Caki2 (cell line): ENCODE data around the gene SLC1A4. TPM values are rescaled to one million over a fixed set of nuclear protein-coding genes. Genes with fewer than 3 reads are reported as not detected.
"Not testable (repeated sequence)": the region's sequence is repeated elsewhere in the genome, so short reads cannot be mapped to it uniquely, and the experiment has no call there.

Experiments
- DNase-seq: peaks from one replicate; pipeline ENCODE4 v3.0.0-alpha.2; 2015; ENCODE audit warnings: low read depth
- in situ Hi-C: cut with HindIII; loops from 2 replicates; pipeline ENCODE4 v1.10.0; 2016; ENCODE audit warnings: low sequenced_read_pairs, low pct_unique_long_range_greater_than_20kb, mixed read lengths
- total RNA-seq: library from RNA; depleted of rRNA; stranded (reverse); fragments of >200 nt; shearing (Covaris generic); gene quantifications from 2 replicates; pipeline ENCODE4 v1.2.3, GENCODE V29; 2014; ENCODE audit warnings: low replicate concordance

Gene SLC1A4
- total RNA-seq, 1 experiment from 2014 or later = 30.7 TPM

DNA sequence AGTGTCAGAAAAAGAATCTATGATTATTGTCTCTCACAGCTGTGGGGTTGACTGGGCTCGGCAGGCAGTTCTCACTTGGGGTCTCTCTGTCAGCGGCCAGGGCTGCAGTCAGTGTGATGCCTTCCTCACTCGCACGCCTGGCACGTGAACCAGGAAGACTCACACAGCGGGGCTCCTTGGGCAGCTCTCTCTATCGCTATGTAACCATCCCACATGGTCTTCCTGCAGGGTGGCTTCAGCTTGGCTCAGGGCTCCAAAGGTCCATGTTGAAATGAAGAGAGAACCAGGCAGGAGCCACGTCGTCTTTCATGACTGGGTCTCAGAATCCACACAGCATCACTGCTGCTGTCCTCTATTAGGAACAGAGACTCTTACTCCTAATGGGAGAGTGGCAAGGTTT, 30.6 kb upstream of the SLC1A4 start:
- DNase-seq = no peak
- in situ Hi-C loops = no loop called here

DNA sequence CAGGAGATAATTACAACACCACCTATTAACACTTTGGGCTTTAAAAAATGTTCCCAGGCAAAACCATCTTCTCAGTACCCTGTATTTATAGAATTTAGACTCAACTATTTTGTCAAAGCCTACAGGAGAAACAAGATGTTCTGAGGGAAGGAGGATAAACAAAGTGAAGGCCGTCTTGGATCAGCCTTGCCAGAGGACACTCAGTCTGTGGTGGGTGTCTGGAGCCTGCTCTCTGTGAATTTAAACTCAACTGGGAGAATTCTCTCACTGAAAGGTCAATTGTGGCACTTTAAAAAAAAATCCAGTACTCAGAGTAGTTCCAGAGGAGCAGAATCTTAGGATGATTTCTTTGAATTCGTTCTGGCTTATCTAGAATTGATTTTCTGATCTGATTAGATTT, 28.4 kb upstream of the SLC1A4 start:
- in situ Hi-C loops = no loop called here
- no peak for DNase-seq

DNA sequence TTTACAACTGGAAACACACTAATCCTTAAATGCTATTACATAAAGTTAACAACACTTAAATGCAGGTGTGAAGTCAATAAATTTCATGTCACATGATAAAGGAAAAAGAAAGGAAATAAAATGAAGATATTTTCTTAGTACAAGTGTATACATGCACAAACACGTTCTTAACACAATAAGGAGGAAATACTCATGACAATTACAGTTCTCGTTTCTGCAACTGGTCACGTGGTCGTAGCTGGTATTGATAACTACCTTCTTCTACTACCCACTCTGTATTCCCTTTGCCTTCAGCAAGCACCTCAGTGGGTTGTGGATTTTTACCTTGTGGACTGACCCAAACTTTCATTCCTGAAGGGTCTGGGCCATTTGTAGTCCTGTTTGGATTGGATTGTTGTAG, 26.1 kb upstream of the SLC1A4 start:
- in situ Hi-C loops, DNase-seq: not testable (repeated sequence)

DNA sequence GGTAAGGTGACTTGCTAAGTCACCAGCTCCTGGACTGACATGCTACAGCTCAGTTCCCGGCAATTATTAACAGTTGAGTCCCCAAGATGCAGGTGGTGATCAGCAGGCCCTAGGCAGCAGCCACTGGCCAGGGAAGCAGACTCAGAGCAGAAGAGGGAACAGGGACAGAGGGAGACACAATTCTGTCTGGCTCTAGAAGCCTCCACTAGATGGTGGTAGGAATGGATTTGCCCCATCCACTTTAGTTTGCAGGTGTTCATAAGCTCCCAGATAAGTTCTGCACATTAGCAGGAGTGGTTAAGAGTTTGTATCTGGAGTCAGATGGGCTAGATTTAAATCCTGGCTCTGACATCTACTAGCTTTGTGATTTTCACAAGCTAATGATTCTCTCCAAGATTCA, 25.5 kb upstream of the SLC1A4 start:
- DNase-seq = peak; percentile 46
- in situ Hi-C loops = no loop called here

DNA sequence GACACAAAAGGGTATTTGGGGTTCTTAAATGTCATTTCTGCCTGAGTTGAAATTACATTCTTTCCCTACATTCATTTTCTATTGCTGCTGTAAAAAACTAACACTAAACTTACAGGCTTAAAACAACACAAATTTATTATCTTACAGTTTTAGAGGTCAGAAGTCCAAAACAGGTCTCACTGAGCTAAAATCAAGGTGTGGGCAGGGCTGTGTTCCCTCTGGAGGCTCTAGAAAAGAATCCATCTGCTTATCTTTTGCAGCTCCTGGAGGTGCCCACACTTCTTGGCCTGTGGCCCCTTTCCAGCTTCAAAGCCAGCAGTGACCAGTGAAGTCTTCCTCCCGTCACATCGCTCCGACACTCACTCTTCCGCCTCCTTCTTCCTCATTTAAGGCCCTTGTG, 23.2 kb upstream of the SLC1A4 start:
- in situ Hi-C loops = no loop called here
- no peak for DNase-seq

DNA sequence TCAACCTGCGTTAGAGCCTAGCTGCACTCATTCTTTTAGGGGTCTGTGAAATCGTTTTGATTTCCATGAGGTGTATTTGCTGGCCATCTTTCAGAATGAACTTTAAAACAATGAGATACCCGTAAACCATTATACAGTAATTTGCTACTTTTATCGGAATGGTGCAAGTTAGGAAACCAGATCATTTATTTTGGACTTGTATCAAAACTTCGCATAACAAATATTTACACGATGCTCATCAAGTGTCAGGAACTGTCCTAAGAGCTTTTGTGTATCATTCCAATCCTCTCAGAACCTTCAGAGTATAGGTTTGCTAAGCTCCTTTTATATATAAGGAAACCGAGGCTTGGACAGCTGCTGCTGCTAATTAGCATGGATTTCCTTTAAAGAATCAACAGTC, 22.4 kb upstream of the SLC1A4 start:
- in situ Hi-C loops = no loop called here
- DNase-seq = no peak

DNA sequence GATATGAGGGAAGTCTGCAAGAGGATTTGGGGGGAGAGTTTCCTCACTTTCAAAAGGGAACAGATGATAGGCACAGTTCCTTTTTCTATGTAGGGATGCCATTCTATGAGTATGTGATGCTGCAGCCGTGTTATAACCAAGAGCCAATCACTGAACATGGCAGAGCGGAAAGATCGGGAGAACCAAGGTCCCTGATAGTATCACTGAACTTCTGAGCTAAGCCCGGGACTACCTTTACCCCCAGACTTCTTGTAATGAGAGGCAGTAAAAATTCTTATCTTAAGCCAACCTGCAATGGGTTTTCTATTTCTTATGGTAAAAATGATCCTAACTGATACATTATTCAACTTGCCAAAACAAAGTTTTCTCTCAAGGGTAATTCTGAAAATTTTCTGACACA, 21.6 kb upstream of the SLC1A4 start:
- in situ Hi-C loops = no loop called here
- no peak for DNase-seq

DNA sequence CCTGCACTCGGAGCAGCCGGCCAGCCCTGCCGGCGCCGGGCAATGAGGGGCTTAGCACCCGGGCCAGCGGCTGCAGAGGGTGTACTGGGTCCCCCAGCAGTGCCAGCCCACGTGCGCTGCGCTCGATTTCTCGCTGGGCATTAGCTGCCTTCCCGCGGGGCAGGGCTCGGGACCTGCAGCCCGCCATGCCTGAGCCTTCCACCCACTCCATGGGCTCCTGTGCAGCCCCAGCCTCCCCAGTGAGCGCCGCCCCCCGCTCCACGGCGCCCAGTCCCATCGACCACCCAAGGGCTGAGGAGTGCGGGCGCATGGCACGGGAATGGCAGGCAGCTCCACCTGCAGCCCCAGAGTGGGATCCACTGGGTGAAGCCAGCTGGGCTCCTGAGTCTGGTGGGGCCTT, 20.1 kb upstream of the SLC1A4 start:
- in situ Hi-C loops, DNase-seq: not testable (repeated sequence)

DNA sequence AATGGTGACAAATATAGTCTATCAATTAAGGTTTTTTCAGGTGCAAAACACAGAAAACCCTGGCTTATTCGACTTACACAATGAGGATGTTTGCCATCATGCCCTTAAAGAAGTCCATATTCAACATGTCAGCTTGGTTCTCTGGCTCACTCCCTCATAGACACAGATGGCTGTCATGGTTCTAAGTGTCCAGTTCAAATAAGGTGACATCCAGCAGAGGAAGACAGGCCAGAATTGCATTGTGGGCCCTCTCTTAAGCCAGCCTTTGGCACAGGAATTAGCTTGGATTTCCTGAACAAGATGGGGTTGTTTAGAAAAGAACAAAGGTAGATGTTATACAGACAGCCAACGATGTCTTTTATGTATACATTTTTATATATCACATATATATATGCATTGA, 18.7 kb upstream of the SLC1A4 start:
- in situ Hi-C loops = no loop called here
- no peak for DNase-seq

DNA sequence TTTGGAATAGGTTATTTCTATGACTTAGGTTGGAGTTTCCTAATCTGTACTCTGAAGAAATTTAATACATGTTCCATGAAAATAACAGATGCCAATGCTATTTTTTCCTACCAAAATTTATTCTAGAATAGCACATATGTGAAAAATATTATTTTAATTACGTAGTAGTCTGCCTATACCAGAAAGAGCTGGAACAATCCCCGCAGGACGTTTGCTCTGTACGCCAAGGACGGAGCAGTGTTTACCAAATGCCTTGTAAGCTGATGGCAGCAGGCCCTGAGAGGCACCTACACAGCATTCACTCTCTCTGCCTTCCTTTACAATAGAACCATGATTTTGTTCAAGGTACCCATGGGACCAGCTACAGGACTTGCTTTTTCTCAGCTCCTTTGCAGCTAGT, 16.8 kb upstream of the SLC1A4 start:
- DNase-seq = no peak
- in situ Hi-C loops = no loop called here

DNA sequence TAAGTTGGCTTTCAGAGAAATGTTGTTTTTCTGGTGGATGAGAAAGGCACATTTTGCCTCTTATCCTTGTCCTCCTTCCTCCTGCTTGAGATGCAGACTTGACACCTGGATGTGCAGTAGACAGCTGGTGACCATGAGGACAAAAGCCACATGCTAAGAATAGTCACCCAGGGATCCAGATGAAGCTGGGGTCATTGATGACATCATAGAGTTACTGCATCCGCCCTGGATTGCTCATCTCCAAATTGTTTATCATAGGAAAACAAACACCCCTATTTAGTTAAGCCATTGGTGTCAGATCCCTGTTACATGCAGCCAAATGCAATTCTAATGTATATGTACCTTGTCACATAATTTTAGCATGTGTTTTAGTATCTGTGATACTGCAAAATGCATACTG, 16.3 kb upstream of the SLC1A4 start:
- in situ Hi-C loops = no loop called here
- DNase-seq = no peak

DNA sequence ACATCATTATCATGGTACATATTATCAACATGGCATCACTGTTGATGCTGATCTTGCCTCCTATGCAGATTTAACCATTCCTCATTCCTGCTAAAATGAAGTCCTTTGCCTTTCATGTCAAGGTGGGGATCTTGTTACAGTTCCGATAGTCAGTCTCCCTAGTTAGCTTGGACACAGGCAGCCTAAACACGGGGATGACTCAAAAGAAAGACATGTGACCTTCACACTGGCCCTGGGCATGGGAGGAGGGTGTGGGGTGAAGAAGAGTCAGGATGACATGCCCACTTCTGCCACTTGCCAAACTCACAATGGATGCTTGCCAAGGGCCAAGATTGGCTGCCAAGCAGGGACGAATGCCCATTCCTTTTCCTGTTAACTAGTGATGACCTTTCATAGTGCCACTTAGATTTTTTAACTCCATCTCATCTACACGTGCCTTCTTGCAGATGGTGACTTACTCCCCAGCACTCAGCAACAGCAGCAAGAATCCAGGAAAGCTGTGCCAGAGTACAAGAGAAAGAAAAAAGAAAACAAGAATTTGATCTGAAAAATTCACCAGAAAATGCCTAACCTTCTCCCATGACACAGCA, 13.9 kb upstream of the SLC1A4 start:
- in situ Hi-C loops = no loop called here
- peak; percentile 99 for DNase-seq

DNA sequence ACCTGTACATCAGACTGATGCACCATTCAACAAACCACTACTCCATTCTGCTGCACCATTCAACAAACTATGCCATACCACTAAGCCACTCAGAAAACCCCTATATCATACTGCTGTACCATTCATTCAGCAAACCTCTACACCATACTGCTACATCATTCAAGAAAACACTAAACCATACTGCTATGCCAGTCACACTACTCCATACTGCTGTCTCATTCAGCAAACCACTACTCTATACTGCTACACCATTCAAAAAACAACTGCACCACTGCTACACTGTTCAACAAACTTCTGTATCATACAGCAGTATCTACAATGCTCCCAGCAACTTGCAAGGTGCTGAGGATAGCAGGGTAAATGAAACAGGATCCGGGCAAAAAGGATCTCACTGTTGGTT, 12.9 kb upstream of the SLC1A4 start:
- in situ Hi-C loops = no loop called here

DNA sequence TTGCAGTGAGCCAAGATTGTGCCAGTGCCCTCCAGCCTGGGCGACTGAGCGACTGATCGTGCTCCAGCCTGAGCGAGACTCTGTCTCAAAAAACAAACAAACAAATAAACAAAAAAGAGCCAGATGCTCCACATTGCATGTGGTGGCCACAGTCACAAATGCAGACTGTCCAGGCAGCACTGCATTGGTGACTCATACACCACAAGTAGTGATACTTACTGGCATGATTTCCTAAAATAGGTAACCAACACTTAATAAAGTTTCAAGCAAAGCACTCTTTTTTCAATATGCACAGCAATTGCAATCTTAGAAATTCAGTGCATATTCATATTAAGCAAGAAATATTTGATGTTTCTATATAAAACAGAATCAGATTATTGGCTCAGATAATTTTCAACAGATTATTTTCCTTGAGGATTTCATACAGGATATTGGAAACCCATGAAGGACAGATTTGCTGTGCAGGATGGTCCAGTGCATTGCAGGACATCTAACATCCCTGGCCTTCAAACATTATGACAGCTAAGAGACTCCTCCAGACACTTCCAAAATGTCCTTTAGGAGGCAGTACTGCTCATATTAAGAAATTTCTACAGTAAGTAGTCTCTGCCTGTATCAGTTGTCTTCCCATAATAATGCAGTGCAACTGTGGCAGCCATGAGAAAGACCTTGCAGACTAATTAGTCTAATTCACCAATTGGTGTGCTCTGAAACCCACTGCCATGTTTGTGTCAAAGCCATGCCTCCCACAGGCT, 10.5 kb upstream of the SLC1A4 start:
- no peak for DNase-seq
- in situ Hi-C loops = no loop called here

More for the DNA sequence above, 12.9 kb upstream of the SLC1A4 start:
- DNase-seq = no peak

DNA sequence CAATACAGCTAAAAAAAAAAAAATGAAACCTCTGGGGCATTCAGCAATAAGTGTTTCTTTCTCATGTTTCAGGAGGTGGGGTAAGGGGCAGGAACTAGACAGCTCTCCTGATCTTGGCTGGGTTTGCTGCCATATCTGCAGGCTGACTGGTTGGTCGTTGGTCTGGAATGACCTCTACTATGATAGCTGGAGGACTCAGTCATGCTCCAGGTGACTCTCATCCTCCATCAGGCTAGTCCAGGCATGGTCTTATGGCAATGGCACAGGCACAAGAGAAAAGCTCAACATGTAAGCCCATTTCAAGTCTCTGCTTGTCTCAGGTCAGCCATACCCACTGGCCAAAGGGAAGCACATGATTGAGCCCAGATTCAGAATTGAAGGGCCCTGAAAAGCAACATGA, 9.5 kb upstream of the SLC1A4 start:
- peak; percentile 48 for DNase-seq
- in situ Hi-C loops = no loop called here

DNA sequence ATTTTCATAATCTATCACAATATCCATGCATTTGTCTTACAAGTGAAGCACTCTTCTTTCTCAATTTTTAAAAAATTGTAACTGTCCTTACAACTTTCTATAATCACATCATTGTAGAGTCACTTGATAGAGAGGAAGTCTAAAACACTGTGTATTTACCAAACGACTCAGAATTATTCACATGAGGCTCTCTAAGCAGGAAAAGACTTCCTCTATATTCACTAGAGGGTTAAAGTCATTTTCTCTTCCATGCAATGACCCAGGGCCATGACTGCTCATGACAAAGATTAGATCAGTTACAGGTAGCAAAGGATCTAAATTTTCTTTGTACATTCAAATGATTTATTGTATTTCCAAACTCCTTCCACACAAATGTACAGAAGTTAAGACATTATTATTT, 9.0 kb upstream of the SLC1A4 start:
- no peak for DNase-seq
- in situ Hi-C loops = no loop called here

DNA sequence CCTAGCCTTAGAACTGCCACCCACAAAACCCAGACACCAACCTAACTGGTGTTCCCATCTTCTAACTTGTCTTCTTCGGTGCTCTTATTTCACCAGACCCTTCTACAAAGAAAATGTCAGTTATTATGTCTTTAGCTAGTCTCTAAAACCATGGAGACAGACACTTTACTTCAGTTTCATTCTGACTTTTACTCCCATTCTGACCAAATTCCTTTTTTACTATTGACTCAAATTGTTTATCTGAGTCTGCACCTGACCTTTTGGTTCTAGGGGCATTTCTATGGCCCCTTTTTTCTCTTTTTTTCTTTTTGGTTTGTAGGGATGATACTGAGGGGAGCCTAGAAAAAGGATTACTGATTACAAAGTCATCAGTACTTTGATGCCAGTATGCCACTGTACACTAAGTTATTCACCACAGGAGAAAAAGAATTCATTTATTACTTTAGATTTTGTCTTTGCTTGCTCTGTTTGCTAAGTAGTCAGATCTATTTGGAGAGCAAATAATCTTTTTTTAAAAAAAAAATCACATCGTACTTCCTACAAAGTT, 6.8 kb upstream of the SLC1A4 start:
- in situ Hi-C loops = no loop called here

DNA sequence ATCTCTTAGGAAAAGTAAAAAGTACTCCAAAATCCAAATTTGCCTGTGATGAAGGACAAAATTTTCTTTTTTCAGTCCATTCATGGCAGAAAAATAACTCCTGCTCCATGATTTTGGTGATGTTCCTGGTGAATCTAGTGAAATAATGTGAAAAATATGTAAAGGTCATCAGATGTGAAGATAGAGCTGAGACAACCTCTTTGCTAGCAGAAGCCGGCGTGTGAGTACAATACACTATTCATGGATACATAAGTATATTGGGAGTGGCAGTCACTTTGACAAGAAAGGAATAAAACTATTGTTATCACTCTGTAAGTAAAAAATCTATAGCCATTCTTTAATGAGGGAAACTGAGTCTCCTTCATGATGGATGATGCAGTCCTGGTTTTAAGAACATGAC, 6.3 kb upstream of the SLC1A4 start:
- in situ Hi-C loops = no loop called here

More for the DNA sequence above, 6.8 kb upstream of the SLC1A4 start:
- no peak for DNase-seq

DNA sequence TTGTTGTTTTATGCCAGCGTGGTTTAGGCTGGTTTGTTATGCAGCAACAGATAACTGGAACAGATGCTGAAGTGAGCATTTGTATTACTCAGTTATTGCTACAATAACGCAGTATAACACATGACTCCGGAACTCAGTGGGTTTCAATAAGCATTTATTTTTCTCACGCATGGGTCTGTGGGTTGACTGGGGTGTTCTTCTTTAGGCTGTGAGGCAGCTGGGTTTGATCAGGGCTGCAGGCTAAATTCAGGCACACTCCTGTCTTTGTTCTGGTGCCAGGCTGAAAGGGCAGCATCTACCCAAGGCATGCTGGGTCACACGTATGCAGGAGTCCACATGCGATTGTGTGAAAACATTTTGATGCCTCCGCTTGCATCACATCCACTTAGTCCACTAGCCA, 3.8 kb upstream of the SLC1A4 start:
- in situ Hi-C loops = no loop called here

More for the DNA sequence above, 6.3 kb upstream of the SLC1A4 start:
- no peak for DNase-seq

More for the DNA sequence above, 3.8 kb upstream of the SLC1A4 start:
- no peak for DNase-seq
